ENCODE results near the gene RNASE9. TPM values are rescaled to one million over a fixed set of nuclear protein-coding genes. Genes with fewer than 3 reads are reported as not detected.

Gene RNASE9
- total RNA-seq, 3 donors from 2014 or later: not detected

GRCh38 chr14:20606902-20607242 lies 46.0 kb upstream of the RNASE9 start:
- peaks cover 7% of the 10 kb centered on the region for H3K4me1 ChIP-seq (ENCODE audit: low read depth)
- H3K9me3 ChIP-seq: no peaks in the 10 kb centered on the region
- intact Hi-C loops (cut with DNase I, micrococcal nuclease): loop anchor here (5.0 to 10.0 kb wide), 3 partner anchors 72 to 280 kb away; no protein-coding TSS in a partner anchor
- no peak overlapping the region for H3K4me3 ChIP-seq
- no peaks in the 10 kb centered on the region for H3K36me3 ChIP-seq (ENCODE audit: low read depth)
- ATAC-seq (peak; percentile 13), DNase-seq (no peak)
- no peak for TF ChIP-seq CTCF (IDR thresholded peaks at IDR 0.05)

DNA sequence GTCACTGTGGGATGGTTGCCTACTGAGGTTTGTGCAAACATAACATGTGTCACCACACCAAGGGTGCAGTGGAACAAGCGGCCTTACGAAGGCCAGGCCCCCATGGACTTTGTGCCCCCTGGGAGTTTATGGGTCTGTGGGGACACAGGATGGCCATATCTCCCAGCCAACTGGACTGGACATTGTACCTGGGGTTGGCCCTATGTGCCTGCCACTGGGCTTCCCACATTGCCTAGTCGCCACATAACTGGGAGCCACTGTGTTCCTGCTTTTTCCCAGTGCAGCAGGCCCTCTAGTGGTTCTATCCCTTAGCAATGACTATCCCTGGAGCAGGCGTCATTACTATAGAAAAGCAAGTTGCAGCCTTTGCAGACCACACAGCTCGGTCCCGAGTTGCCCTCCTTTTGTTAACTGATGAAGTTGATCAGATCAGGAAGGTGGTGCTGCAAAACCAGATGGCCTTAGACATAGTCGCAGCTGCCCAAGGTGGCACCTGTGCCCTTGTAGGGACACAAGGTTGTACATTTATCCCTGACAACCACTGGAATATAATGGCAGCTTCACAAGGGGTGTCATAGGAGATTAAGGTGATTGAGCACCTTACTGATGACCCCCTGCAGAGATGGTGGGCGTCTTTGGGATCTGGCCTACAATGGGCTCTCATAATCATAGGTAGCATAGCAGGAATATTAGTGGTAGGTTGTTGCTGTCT lies 45.5 kb upstream of the RNASE9 start:
- intact Hi-C loops (cut with DNase I, micrococcal nuclease): loop anchor here (5.0 to 10.0 kb wide), 3 partner anchors 72 to 279 kb away; no protein-coding TSS in a partner anchor
- peaks cover 7% of the 10 kb centered on the region for H3K4me1 ChIP-seq (ENCODE audit: low read depth)
- DNase-seq: peak in 2 of 3 donors; percentile 51 to 67
- ATAC-seq: peak; percentile 77
- peak; percentile 21 for TF ChIP-seq CTCF (IDR thresholded peaks at IDR 0.05)
- H3K4me3 ChIP-seq: no peak overlapping the region
- H3K36me3 ChIP-seq (ENCODE audit: low read depth): no peaks in the 10 kb centered on the region
- H3K9me3 ChIP-seq: no peaks in the 10 kb centered on the region

GRCh38 chr14:20603813-20604690 lies 43.2 kb upstream of the RNASE9 start:
- intact Hi-C loops (cut with DNase I, micrococcal nuclease): loop anchor here (10.0 kb wide), 1 partner anchor 69 kb away; no protein-coding TSS in a partner anchor
- DNase-seq (no peak), ATAC-seq (no peak)
- H3K4me1 ChIP-seq (ENCODE audit: low read depth): no peaks in the 10 kb centered on the region
- no peaks in the 10 kb centered on the region for H3K9me3 ChIP-seq
- no peaks in the 10 kb centered on the region for H3K36me3 ChIP-seq (ENCODE audit: low read depth)
- TF ChIP-seq CTCF (IDR thresholded peaks at IDR 0.05): no peak
- no peak overlapping the region for H3K4me3 ChIP-seq

GRCh38 chr14:20602583-20602982 lies 41.7 kb upstream of the RNASE9 start:
- no peak for DNase-seq
- Histone ChIP-seq H3K4me1 (ENCODE audit: low read depth) (no peaks in the 10 kb centered on the region), H3K4me3 (no peak overlapping the region), H3K9me3 (no peaks in the 10 kb centered on the region), H3K36me3 (ENCODE audit: low read depth) (no peaks in the 10 kb centered on the region)
- no peak for ATAC-seq
- no peak for TF ChIP-seq CTCF (IDR thresholded peaks at IDR 0.05)
- intact Hi-C loops (cut with DNase I, micrococcal nuclease): loop anchor here (10.0 kb wide), 1 partner anchor 68 kb away; no protein-coding TSS in a partner anchor

DNA sequence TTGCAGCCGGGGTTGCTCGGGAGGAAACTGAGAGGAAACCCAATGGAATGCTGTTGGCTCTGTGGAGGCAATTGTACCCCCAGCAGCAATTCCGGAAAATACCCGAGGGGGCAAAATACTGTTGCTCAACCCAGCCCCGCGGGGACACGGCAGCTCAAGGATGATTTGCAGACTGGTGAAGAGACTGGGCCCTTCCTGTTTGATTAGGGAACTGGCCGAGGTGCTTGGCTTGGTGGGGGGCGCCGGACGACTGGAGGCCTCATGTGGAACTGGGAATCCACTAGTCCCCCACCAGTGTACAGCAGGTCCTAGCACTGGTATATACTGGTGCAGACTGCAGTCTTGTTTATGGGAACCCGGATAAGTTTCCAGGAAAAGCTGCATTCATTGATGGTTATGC lies 40.7 kb upstream of the RNASE9 start:
- Histone ChIP-seq H3K9me3 (no peaks in the 10 kb centered on the region), H3K36me3 (ENCODE audit: low read depth) (no peaks in the 10 kb centered on the region), H3K4me1 (ENCODE audit: low read depth) (no peaks in the 10 kb centered on the region), H3K4me3 (no peak overlapping the region)
- intact Hi-C loops (cut with DNase I, micrococcal nuclease): loop anchor here (10.0 kb wide), 1 partner anchor 67 kb away; no protein-coding TSS in a partner anchor
- DNase-seq (no peak), ATAC-seq (no peak)
- TF ChIP-seq CTCF (IDR thresholded peaks at IDR 0.05): no peak
